ENCODE measurements around the gene ZNF85.
A peak's percentile ranks its signal among the peaks of the same experiment; 100 is the strongest.
"Not testable (repeated sequence)": the region's sequence is repeated elsewhere in the genome, so short reads cannot be mapped to it uniquely, and the experiment has no call there.

The ZNF85 gene

GRCh38 chr19:20964798-20965197 lies 41.7 kb downstream of the ZNF85 start:
- H3K4me1 Mint-ChIP-seq, result no peaks in the 10 kb centered on the region
- H3K36me3 Mint-ChIP-seq (ENCODE audit: low read depth), result no peaks in the 10 kb centered on the region
- H3K27ac Mint-ChIP-seq, result no peak overlapping the region
- no peak for DNase-seq
- peaks cover 3% of the 10 kb centered on the region for H3K27me3 Mint-ChIP-seq (ENCODE audit: low read depth, poor library complexity)
- no peak for TF ChIP-seq CTCF (IDR thresholded peaks at IDR 0.05)
- no peak overlapping the region for H3K4me3 Mint-ChIP-seq
- H3K9me3 Mint-ChIP-seq, result peaks cover 35% of the 10 kb centered on the region

- no peak for TF ChIP-seq CTCF (IDR thresholded peaks at IDR 0.05)
- Mint-ChIP-seq H3K9me3 (peaks cover 21% of the 10 kb centered on the region), H3K27ac (no peak overlapping the region), H3K36me3 (ENCODE audit: low read depth) (no peaks in the 10 kb centered on the region), H3K4me3 (no peak overlapping the region), H3K4me1 (no peaks in the 10 kb centered on the region), H3K27me3 (ENCODE audit: low read depth, poor library complexity) (no peaks in the 10 kb centered on the region)
- no peak for DNase-seq
Observed at GRCh38 chr19:20968092-20968491, 45.0 kb downstream of the ZNF85 start.

DNA sequence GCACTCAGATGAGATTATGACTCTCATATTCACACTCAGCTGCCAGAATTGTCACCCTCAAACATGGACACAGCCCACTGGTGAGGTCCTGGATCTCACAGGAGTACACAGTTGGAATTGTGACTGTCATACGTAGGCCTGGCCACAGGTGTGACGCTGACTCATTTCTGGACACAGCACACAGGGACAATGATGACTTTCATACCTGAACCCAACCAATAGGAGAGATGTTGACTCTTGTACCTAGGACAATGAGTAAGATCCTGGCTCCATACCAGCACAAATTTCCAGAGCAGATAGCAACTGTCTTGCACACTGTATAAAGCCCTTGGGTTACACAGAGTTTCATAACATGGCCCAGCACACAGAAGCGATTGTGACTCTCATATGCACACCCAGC lies 46.4 kb downstream of the ZNF85 start:
- Mint-ChIP-seq H3K36me3 (ENCODE audit: low read depth) (no peaks in the 10 kb centered on the region), H3K4me1 (no peaks in the 10 kb centered on the region), H3K27ac (no peak overlapping the region), H3K9me3 (peaks cover 12% of the 10 kb centered on the region), H3K27me3 (ENCODE audit: low read depth, poor library complexity) (peaks cover 6% of the 10 kb centered on the region), H3K4me3 (no peak overlapping the region)
- DNase-seq, result no peak
- TF ChIP-seq CTCF (IDR thresholded peaks at IDR 0.05), result no peak

DNA sequence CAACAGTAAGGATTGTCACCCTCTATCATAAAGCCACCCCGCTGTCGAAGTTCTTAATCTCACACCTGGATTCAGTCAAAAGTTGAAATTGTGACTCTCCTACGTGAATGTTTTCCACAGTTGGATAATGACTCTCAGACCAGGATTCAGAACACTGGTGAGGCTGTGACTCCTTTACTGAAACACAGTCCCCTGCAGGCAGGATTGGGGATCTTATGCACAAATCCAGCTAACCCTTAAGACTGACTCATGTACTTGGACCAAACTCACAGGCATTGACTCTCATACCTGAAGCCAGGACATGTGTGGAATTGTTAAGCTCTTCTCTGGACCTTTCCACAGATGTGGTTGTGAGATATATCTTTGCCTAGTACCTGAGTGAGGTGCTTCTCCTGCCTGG lies 46.8 kb downstream of the ZNF85 start:
- H3K4me1 Mint-ChIP-seq, result no peaks in the 10 kb centered on the region
- H3K36me3 Mint-ChIP-seq (ENCODE audit: low read depth), result no peaks in the 10 kb centered on the region
- peaks cover 6% of the 10 kb centered on the region for H3K27me3 Mint-ChIP-seq (ENCODE audit: low read depth, poor library complexity)
- H3K27ac Mint-ChIP-seq, result no peak overlapping the region
- DNase-seq, result no peak
- peaks cover 12% of the 10 kb centered on the region for H3K9me3 Mint-ChIP-seq
- H3K4me3 Mint-ChIP-seq, result no peak overlapping the region
- TF ChIP-seq CTCF (IDR thresholded peaks at IDR 0.05), result no peak

GRCh38 chr19:20992788-20993187 lies 69.7 kb downstream of the ZNF85 start:
- H3K4me1 Mint-ChIP-seq; H3K27ac Mint-ChIP-seq; H3K4me3 Mint-ChIP-seq; H3K36me3 Mint-ChIP-seq (ENCODE audit: low read depth); DNase-seq: not testable (repeated sequence)
- Mint-ChIP-seq H3K27me3 (ENCODE audit: low read depth, poor library complexity) (peaks cover 14% of the 10 kb centered on the region), H3K9me3 (peaks cover 62% of the 10 kb centered on the region)

- Mint-ChIP-seq H3K4me1 (peaks cover 13% of the 10 kb centered on the region), H3K27ac (peak overlapping the region; percentile 97), H3K27me3 (ENCODE audit: low read depth, poor library complexity) (peaks cover 12% of the 10 kb centered on the region), H3K4me3 (peak overlapping the region; percentile 95), H3K9me3 (peaks cover 55% of the 10 kb centered on the region), H3K36me3 (ENCODE audit: low read depth) (peaks cover 25% of the 10 kb centered on the region)
- TF ChIP-seq CTCF (IDR thresholded peaks at IDR 0.05), result no peak
- DNase-seq, result peak; percentile 79
Observed at GRCh38 chr19:20999731-21000352, 76.8 kb downstream of the ZNF85 start.
